Measurements from ENCODE around the gene SRI. TPM values are rescaled to one million over a fixed set of nuclear protein-coding genes. Genes with fewer than 3 reads are reported as not detected.

Gene SRI
- polyA plus RNA-seq, 1 of the 3 experiments (the other 2 are of a cell fraction) = 197 TPM

GRCh38 chr7:88218836-88219605 lies 817 bp downstream of the SRI start:
- DNase-seq = peak; percentile 76
- TF ChIP-seq TAF1 (IDR thresholded peaks at IDR 0.05; ENCODE audit: borderline replicate concordance, low read depth, low read length) (peak; percentile 46; the same call in 1 of the 2 replicates), MXI1 (IDR thresholded peaks at IDR 0.05; ENCODE audit: low read depth, low read length) (peak; percentile 68; the same call in 1 of the 2 replicates), EZH2phosphoT487 (IDR thresholded peaks at IDR 0.05; ENCODE audit: borderline replicate concordance, low read depth) (no peak), JUND (IDR thresholded peaks at IDR 0.05) (no peak), NRF1 (IDR thresholded peaks at IDR 0.05; ENCODE audit: low read depth, low read length) (no peak), IRF3 (IDR thresholded peaks at IDR 0.05; ENCODE audit: low read depth, low read length) (no peak), TCF12 (IDR thresholded peaks at IDR 0.05) (no peak), MEF2A (IDR thresholded peaks at IDR 0.05; ENCODE audit: borderline replicate concordance, low read depth) (no peak), MAX (IDR thresholded peaks at IDR 0.05; ENCODE audit: low read depth) (0 out of 2 replicates have a peak, but pooled peaks have one; percentile 14), SIN3A (IDR thresholded peaks at IDR 0.05; ENCODE audit: borderline replicate concordance, low read depth, low read length) (peak; percentile 75; the same call in 1 of the 2 replicates), RXRA (IDR thresholded peaks at IDR 0.05; ENCODE audit: borderline replicate concordance, low read depth) (no peak), POLR2AphosphoS5 (IDR thresholded peaks at IDR 0.05; ENCODE audit: low read depth, low read length) (no peak), FOXJ3 (CRISPR knock-in tag; IDR thresholded peaks at IDR 0.05) (no peak), RFX5 (IDR thresholded peaks at IDR 0.05; ENCODE audit: low read length) (no peak), GATA2 (CRISPR knock-in tag; IDR thresholded peaks at IDR 0.05) (no peak), EP300 (IDR thresholded peaks at IDR 0.05; ENCODE audit: borderline replicate concordance in 1 of 2, low read depth in 1 of 2, low read length in 1 of 2) (no peak), YY1 (IDR thresholded peaks at IDR 0.05; ENCODE audit: low read depth) (no peak), GABPA (IDR thresholded peaks at IDR 0.05; ENCODE audit: low read depth) (peak; percentile 36; the same call in 1 of the 2 replicates), SMC3 (IDR thresholded peaks at IDR 0.05; ENCODE audit: low read depth, low read length) (no peak), RCOR1 (IDR thresholded peaks at IDR 0.05; ENCODE audit: low read length) (no peak; the same call in 1 of the 2 replicates), CHD2 (IDR thresholded peaks at IDR 0.05; ENCODE audit: low read length, partially characterized antibody) (no peak)
- Histone ChIP-seq H3K36me3 (replicated peaks in 1 of 2; ENCODE audit: control insufficient read depth in 1 of 2, insufficient read depth in 2 of 2, low read length in 1 of 2) (peaks cover 27 to 42% of the 10 kb centered on the region in 2 experiments), H3K4me3 (ENCODE audit: low read depth in 2 of 2, low read length in 1 of 2) (peak overlapping the region; percentile 79 to 100), H2AFZ (ENCODE audit: low read depth) (peak overlapping the region; percentile 87; the same call in 1 of the 2 replicates), H3K27ac (ENCODE audit: low read depth in 2 of 2, low read length in 1 of 2) (peak overlapping the region; percentile 87 to 98), H3K9ac (peak overlapping the region; percentile 86), H3K4me1 (ENCODE audit: control insufficient read depth in 1 of 2, insufficient read depth in 2 of 2, low read depth in 1 of 2, low read length in 1 of 2) (peaks cover 6 to 19% of the 10 kb centered on the region in 2 experiments), H3F3A (replicated peaks; ENCODE audit: insufficient read depth) (peaks cover 12% of the 10 kb centered on the region), H3K9me3 (no peaks in the 10 kb centered on the region), H3K27me3 (ENCODE audit: insufficient read depth) (no peaks in the 10 kb centered on the region), H3K4me2 (peak overlapping the region; percentile 79), H4K20me1 (ENCODE audit: insufficient read depth) (peaks cover 22% of the 10 kb centered on the region), H3K79me2 (ENCODE audit: insufficient read depth) (peaks cover 51% of the 10 kb centered on the region), H3K9me2 (no peaks in the 10 kb centered on the region)
- ChIA-PET CTCF (interaction anchor here (0.7 to 2.0 kb wide), 5 partner anchors 11 to 161 kb away, joined by 3 to 9 read pairs (median 3); no protein-coding TSS in a partner anchor), POLR2A (no interaction called here)
- WGBS (ENCODE audit: low lambda C conversion rate) = 4% methylated on average over 27 of the region's 27 CpGs

Data from SK-N-SH (cell line).